HG02588 (cell line): ENCODE results near the gene HACD2.

Source experiments
- ATAC-seq: cut with Tn5 transposase; IDR thresholded peaks from one replicate; pipeline ENCODE4 v1.9.1; 2021; ENCODE audit warnings: mild to moderate bottlenecking, moderate library complexity; ENCODE audit not compliant: unreplicated experiment

The HACD2 gene

GRCh38 chr3:123576122-123576521, 8.7 kb downstream of the HACD2 start:
- ATAC-seq, result no peak

DNA sequence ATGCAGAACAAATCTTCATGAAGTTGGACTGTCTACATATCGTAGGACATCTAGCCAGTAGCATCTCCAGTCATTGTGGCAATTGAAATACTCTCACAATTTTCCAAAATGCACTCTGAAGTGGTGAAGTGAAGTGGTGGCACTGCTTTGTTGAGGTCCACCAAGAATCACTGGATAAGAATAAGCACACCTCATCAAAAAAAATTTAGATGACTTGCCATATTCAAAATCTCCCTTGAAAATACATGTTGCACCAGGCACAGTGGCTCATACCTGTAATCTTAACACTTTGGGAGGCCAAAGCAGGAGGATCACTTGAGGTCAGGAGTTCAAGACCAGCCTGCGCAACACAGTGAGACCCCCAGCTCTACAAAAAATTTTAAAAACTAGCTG, 12.9 kb downstream of the HACD2 start:
- ATAC-seq, result no peak

- ATAC-seq, result no peak
These were observed 13.4 kb downstream of the HACD2 start for GRCh38 chr3:123571264-123571972.

GRCh38 chr3:123568875-123569274, 16.0 kb downstream of the HACD2 start:
- ATAC-seq, result no peak

DNA sequence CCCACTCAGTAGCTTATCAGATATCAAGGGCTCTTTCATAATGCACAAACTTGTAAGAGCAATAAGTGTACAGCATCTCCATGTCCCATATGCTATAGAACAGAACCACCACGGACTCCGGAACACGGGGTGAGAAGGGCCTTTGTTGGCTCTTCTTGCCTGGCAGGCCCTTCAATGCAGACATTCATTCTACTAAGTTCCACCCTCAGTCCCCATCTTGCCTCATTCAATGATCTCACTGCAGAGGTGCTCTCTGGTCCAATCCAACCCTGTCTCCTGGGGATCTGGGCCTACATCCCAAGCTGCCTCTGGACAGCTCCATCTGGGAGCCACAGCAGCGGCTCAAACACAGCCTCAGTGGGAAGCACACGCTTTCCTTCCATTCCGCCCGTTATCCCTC, 16.8 kb downstream of the HACD2 start:
- no peak for ATAC-seq

GRCh38 chr3:123564056-123564455, 20.8 kb downstream of the HACD2 start:
- ATAC-seq, result no peak

DNA sequence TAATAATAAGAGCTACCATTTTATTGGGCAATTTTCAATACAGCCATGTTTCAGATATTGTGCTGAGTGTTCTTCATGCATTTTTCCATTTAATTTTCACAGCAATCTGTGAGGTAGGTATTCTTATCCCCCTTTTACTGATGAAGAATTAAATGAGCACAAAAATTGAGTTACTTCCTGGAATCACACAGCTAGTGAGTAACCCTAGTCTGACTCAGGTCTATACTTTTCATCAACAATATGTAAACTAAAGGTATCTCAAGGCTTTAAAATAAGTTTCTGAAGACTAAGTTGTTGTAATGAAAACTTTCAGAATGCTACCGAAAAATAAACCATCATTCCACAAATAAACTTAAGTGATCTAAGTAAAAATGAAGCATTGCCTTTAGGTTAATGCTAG, 22.3 kb downstream of the HACD2 start:
- no peak for ATAC-seq

- no peak for ATAC-seq
These were observed 23.7 kb downstream of the HACD2 start for GRCh38 chr3:123561188-123561587.

GRCh38 chr3:123559040-123559861, 25.6 kb downstream of the HACD2 start:
- ATAC-seq, result no peak

DNA sequence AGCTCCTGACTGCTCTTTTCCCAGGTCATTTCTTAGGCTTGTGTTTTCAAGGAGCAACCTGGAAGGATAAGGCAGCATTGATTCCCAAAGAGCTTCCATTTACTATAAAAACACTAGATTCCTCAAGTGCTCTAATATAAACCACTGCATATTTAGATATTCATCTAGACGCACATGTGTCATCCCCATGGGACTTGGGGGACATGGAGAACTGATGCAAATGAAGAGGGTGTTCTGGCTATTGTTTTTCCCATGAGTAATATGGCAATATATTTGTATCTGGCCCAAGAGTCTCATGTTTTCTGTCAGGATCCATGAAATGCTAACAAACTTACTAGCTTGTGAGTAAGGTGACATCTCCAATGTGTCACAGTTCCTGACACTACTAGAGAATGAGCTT, 31.3 kb downstream of the HACD2 start:
- no peak for ATAC-seq

- no peak for ATAC-seq
These were observed 32.1 kb downstream of the HACD2 start for GRCh38 chr3:123552768-123553167.

DNA sequence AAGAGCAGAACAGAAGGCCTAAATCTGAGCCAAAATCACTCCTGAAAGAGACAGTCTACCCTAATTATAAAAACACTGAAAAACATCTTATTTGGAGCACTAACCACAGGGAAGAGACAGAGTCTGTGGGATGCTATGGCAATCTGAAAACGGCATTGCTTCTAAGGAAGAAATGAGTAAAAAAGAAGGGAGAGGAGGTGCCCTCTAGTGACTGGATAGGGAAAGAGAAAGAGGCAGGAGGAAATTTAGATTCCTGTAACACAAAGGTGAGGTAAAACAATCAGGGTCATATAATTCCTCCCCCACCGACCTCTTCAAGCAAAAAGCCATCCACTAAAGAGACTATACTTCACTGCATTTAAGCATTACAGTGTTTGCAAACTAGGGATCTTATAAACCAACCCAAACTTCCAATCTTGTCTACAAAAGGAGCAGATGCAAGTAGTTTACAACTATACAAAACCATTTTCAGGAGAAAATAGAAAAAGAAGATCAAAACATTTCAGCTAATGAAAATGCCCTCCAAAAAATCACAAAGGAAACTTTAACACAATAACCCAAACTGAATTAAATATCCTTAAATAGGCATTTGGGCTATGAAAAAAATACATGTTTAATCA, 32.6 kb downstream of the HACD2 start:
- ATAC-seq, result no peak

- no peak for ATAC-seq
These were observed 36.9 kb downstream of the HACD2 start for GRCh38 chr3:123547881-123548519.

GRCh38 chr3:123546133-123546755, 38.6 kb downstream of the HACD2 start:
- no peak for ATAC-seq

DNA sequence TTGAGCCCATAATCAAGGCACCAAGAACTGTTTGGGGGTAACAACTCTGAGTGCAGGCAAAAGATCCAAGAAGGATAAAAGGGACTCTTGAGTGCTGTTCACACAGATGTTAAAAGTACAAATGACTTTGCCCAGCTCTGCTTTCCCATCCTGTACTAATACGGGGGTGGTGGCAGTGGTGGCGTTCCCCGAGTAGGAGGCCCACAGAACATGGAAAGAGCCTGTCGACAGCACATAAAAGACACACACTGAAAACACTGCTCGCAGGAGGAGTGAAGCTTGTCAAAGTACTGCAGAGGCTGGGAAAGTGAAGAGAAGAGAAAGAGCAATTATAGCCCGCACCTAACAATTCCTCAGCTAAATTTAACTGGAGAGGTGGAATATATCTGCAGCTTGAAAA, 40.9 kb downstream of the HACD2 start:
- no peak for ATAC-seq

DNA sequence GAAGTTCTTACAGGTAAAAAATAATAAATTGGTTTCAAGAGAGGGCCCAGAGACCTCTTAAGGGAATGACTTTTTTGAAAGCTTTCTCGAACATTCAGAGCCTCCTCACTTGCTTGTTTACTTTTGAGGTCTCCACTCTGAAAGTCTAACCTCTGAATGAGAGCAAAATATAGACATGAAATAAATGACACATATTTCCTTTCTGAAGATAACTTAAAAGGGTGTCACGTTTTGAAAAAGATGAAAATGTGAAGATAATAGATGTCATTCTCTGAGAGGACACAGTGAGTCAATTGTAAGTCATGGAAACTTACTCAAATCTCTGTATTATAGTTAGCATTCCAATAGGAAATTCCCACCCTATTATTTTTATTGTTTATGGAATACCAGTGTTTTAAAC, 44.6 kb downstream of the HACD2 start:
- ATAC-seq, result no peak

DNA sequence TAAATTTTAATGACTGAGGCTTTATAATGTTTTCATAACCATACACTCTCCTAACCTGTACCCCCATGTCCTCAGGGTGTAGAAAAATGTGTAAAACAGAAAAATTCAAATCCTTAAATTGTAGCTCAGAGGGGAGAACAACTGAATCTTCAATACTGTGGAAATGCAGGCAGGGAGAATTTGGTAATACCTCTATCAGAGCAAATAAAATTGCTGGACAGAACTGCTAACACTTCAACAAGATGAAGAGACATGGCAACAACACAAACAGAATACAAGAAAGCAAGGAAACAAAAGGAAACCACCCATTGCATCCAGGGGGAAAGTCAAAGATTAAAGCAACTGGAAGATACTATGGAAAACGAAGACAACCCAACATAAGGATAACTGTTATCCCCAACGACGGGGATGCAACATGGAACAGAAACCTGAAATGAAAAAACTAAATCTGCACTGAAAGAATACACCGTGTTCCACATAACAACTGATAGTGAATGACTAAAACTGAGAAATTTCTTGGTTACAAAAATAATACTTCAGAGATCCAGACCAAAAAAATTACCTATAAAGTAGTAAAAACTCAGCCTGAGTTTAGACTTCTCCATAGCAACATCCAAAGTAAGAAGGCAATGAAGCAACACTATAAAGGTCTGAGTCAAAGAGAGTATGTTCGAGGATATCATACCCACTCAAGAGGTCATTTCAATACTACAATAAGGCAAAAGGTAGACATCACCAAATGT, 48.5 kb downstream of the HACD2 start:
- no peak for ATAC-seq

- ATAC-seq, result no peak
These were observed 49.3 kb downstream of the HACD2 start for GRCh38 chr3:123535580-123535979.

DNA sequence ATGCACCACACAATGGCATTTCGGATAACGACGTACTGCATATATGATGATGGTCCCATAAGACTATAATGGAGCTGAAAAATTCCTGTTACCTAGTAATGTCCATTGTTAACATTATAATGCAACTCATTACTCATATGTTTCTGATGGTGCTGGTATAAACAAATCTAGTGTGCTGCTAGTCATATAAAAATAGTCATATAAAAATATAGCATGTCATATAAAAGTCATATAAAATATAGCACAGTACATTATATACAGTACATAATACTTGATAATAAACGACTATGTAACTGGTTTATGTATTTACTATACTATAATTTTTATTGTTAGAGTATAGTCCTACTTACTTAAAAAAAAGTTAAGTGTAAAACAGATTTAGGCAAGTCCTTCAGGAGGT, 50.6 kb downstream of the HACD2 start:
- no peak for ATAC-seq

- ATAC-seq, result no peak
These were observed 51.2 kb downstream of the HACD2 start for GRCh38 chr3:123533554-123534159.
